Measurements from ENCODE around the gene RBM25.
"Not testable (repeated sequence)": the region's sequence is repeated elsewhere in the genome, so short reads cannot be mapped to it uniquely, and the experiment has no call there.

Gene RBM25

GRCh38 chr14:73169855-73170254 is 111.5 kb downstream of the RBM25 start:
- not testable (repeated sequence) for DNase-seq (ENCODE audit: low spot score)

- DNase-seq (ENCODE audit: low spot score): no peak
These were observed 112.4 kb downstream of the RBM25 start for GRCh38 chr14:73170686-73171085.

DNA sequence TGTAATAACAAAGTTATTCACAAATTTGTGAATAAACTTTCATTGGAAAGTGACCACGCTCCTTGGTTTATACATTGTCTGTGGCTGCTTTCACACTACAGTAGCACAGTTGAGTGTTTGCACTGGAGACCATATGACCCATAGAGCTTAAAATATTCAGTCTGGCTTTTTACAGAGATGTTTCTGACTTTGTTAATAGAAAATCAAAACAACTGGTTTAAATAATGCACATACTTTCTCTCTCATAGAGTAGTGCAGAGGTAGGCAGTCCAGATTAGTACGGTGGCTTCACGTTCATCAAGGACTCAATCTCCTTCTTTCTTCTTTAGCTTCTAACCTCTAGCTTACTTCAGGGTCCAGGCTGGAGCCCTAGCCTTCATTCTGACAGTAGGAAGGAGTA is 114.2 kb downstream of the RBM25 start:
- no peak for DNase-seq (ENCODE audit: low spot score)

- DNase-seq (ENCODE audit: low spot score): peak; percentile 41
These were observed 114.9 kb downstream of the RBM25 start for GRCh38 chr14:73173092-73173735.

Measured in hematopoietic multipotent progenitor cell treated with erythropoietin and hydrocortisone succinate and interleukin-3 and kit ligand, for 17 days (in vitro differentiated cells).